NCI-H2171 (cell line): ENCODE data around the gene CLBA1.
"Not testable (repeated sequence)": the region's sequence is repeated elsewhere in the genome, so short reads cannot be mapped to it uniquely, and the experiment has no call there.

Source experiments
- DNase-seq: peaks from one replicate; lab custom pipeline; 2025; lab: John Stamatoyannopoulos, UW

The CLBA1 gene

DNA sequence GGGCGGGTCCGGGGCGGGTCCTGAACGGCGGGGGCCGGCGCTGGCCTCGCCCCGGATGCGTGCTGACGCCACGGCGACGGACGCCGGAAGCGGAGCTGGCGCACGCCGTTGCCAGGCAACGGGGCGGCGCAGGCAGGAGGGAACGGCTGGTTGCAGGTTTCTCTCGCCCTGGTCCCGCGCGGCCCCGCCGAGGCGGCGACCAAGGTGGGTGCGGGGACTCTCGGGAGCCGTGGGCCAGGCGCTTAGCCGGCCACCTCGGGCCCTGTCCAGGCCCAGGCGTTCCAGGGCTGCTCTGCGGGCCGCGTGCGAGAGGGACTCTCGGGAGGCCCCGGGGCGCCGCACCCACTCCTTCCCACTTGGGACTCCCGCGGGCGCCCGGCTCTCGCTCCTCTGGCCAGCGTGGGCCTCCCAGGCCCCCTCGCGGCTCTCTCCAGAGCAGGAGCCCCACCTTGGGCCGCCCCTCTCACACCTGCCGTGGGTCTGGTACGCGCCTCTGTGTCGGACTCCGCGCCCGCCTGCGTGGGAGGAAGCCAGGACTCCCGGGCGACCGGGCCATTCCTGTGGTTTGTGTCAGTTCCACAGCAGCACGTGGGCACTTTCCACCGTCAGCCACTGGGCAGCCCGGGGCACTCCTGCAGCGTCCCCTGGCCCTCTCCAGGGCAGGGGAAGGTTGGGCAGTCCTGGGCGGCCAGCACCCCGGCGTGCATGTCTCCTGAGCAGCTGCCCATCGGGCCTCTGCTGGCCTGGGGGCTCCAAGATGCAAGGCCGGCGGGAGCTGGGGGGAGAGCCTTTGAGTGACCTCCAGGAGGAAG, at the start of gene CLBA1:
Gene CLBA1, plus strand, starts transcription at position 114 of the 812 bp plus-strand sequence. Its CDS starts 644 bp downstream, at position 758.
- DNase-seq, result peak; percentile 93

DNA sequence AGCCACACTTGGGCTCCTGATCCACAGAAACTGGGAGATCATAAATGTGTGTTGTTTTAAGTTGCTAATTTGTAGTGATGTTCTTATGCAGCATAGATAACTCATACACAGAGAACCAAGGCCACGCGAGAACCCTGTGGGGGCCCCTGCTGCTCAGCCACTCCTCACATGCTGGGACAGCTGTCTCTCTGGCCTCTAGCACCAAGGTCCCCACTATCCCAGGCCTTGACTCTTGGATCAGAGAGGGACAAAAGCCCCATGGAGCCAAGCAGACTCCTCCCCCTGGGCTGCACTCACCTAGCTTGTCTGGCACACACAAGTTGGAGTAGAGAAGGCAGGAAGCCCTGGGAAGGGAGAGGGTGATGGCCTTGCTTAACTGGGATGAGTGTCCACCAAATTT, 49.6 kb upstream of the CLBA1 start:
- no peak for DNase-seq

- DNase-seq, result no peak
Observed at GRCh38 chr14:104936361-104937155, 49.0 kb upstream of the CLBA1 start.

DNA sequence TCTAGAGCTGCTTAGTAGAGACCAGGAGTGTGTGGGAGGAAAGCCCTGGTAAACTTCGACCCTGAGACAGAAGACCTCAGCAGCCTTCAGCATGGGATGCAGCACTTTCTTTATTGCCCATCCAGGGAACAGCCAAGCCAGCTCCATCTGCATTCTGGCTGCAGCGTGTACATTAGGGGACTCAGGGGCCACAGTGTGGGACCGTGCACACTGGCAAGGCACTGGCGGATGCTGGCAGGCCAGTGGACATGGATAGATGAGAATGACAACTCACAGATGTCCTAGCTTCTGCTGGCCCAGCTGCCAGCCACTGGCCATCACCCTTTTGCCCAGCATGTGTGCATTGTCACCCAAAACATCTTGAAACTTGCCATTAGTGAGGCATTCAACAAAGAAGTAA, 48.4 kb upstream of the CLBA1 start:
- no peak for DNase-seq

- DNase-seq, result no peak
Observed at GRCh38 chr14:104937694-104938365, 47.8 kb upstream of the CLBA1 start.

GRCh38 chr14:104938436-104938835, 47.2 kb upstream of the CLBA1 start:
- DNase-seq, result no peak

- no peak for DNase-seq
Observed at GRCh38 chr14:104938960-104939359, 46.6 kb upstream of the CLBA1 start.

GRCh38 chr14:104939666-104940410, 45.8 kb upstream of the CLBA1 start:
- DNase-seq, result no peak

DNA sequence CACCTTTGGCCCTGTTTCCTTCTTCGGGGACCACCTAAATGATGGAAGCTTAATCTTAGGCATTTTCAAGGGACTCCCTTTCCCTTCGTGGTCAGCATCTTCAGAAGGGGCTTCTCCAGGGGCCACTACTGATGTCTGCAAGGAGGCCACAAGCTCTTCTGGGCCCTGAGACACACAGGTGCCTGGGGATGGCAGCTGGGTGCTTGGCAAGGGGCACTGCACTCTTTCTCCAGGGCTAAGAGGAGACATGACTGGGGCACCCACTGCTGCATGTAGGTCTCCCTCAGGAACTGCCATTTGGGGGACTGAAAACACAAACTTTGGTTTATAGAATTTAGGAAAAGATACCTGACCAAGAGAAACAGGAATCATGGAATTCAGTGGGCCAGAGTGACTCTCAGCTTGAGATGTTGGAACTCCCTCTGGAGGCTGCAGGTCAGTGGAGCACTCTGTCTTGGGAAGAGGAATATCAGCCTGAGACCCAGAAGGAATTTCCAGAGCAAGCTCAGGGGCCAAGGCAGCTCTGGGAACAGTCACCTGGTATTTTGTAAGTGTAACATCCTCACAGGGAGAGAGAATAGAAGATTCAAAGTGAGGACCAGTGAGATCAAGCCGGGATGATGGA, 45.0 kb upstream of the CLBA1 start:
- DNase-seq, result no peak

GRCh38 chr14:104941508-104942365, 43.9 kb upstream of the CLBA1 start:
- DNase-seq, result no peak

GRCh38 chr14:104942586-104942985, 43.0 kb upstream of the CLBA1 start:
- no peak for DNase-seq

GRCh38 chr14:104943216-104944015, 42.2 kb upstream of the CLBA1 start:
- not testable (repeated sequence) for DNase-seq

DNA sequence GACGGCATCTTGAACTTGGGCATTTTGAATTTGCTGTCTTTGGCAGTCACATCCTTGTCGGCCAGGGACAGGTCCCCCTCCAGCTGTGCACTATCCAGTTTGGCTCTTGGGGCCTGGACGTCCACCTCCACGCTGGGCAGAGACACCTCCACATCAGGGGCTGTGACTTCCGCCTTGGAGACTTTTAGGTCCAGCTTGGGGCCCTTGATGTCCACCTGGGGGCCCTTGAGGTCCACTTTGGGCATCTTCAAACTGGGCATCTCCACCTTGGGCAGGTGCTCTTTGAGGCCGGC, 41.6 kb upstream of the CLBA1 start:
- not testable (repeated sequence) for DNase-seq

GRCh38 chr14:104944436-104945205, 41.0 kb upstream of the CLBA1 start:
- DNase-seq, result not testable (repeated sequence)

DNA sequence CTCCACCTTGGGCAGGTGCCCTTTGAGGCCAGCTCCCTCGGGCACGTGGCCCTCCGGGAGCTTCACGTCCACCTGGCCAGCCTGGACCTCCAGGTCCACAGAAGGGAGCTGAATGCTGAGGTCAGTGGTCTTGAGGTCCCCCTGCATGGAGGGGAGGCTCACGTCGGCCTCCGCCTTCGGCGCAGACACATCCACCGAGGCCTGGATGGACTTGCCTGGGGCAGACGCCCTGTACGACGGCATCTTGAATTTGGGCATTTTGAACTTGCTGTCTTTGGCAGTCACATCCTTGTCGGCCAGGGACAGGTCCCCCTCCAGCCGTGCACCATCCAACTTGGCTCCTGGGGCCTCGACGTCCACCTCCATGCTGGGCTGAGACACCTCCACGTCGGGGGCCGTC, 40.3 kb upstream of the CLBA1 start:
- not testable (repeated sequence) for DNase-seq

DNA sequence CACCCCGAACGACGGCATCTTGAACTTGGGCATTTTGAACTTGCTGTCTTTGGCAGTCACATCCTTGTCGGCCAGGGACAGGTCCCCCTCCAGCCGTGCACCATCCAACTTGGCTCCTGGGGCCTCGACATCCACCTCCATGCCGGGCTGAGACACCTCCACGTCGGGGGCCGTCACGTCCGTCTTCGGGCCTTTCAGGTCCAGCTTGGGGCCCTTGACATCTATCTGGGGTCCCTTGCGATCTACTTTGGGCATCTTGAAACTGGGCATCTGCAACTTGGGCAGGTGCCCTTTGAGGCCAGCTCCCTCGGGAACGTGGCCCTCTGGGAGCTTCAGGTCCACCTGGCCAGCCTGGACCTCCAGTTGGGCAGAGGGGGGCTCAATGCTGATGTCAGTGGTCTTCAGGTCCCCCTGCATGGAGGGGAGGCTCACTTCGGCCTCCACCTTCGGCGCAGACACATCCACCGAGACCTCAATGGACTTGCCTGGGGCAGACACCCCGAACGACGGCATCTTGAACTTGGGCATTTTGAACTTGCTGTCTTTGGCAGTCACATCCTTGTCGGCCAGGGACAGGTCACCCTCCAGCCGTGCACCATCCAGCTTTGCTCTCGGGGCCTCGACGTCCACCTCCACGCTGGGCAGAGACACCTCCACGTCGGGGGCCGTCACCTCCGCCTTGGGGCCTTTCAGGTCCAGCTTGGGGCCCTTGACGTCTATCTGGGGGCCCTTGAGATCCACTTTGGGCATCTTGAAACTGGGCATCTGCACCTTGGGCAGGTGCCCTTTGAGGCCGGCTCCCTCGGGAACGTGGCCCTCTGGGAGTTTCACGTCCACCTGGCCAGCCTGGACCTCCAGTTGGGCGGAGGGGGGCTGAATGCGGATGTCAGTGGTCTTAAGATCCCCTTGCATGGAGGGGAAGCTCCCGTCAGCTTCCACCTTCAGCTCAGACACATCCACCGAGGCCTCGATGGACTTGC, 39.3 kb upstream of the CLBA1 start:
- DNase-seq, result not testable (repeated sequence)

DNA sequence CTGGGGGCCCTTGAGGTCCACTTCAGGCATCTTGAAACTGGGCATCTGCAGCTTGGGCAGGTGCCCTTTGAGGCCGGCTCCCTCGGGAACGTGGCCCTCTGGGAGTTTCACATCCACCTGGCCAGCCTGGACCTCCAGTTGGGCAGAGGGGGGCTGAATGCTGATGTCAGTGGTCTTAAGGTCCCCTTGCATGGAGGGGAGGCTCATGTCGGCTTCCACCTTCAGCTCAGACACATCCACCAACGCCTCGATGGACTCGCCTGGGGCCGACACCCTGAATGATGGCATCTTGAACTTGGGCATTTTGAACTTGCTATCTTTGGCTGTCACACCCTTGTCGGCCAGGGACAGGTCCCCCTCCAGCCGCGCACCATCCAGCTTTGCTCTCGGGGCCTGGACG, 38.4 kb upstream of the CLBA1 start:
- DNase-seq, result not testable (repeated sequence)
